ENCODE results near the gene SHISA8.

Gene SHISA8

GRCh38 chr22:41904450-41905410 is 10.1 kb downstream of the SHISA8 start:
- H3K36me3 Mint-ChIP-seq (ENCODE audit: insufficient read depth): peaks cover 30% of the 10 kb centered on the region
- H3K27ac Mint-ChIP-seq: peak overlapping the region in 1 of 2 donors; percentile 67
- peaks cover 10 to 22% of the 10 kb centered on the region in 2 donors for H3K4me1 Mint-ChIP-seq (ENCODE audit: low read depth in 2 of 2)
- ATAC-seq (replicated peaks) (no peak), DNase-seq (no peak)
- no peaks in the 10 kb centered on the region for H3K9me3 Mint-ChIP-seq
- H3K27me3 Mint-ChIP-seq: no peaks in the 10 kb centered on the region
- no peak overlapping the region for H3K4me3 Mint-ChIP-seq

DNA sequence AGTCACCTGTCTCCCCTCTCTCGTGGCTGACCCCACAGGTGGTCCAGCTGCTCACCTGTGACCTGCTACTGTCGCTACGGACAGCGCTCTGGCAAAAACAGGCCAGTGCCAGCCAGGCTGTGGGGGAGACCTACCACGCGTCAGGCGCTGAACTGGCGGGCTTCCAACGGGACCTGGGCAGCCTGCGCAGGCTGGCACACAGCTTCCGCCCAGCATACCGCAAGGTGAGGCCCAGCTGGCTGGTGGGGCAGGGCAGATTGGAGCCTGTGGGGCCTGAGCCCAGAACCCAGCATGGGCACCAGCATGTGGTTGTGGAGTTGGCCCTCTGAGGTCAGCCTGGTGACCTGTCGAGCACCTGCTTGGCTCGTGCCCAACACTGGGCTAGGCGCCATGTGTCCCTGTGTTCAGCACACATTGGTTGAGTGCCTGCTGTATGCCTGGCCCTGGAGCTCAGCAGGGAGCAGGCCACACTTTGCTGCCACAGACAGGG is 11.9 kb downstream of the SHISA8 start:
- peak overlapping the region in 1 of 2 donors; percentile 79 for H3K27ac Mint-ChIP-seq
- H3K36me3 Mint-ChIP-seq (ENCODE audit: insufficient read depth): peaks cover 23% of the 10 kb centered on the region
- H3K4me1 Mint-ChIP-seq (ENCODE audit: low read depth in 2 of 2): peaks cover 0 to 8% of the 10 kb centered on the region in 2 donors
- no peak for DNase-seq
- no peaks in the 10 kb centered on the region for H3K9me3 Mint-ChIP-seq
- ATAC-seq (replicated peaks): no peak
- no peak overlapping the region for H3K4me3 Mint-ChIP-seq
- H3K27me3 Mint-ChIP-seq: no peaks in the 10 kb centered on the region

DNA sequence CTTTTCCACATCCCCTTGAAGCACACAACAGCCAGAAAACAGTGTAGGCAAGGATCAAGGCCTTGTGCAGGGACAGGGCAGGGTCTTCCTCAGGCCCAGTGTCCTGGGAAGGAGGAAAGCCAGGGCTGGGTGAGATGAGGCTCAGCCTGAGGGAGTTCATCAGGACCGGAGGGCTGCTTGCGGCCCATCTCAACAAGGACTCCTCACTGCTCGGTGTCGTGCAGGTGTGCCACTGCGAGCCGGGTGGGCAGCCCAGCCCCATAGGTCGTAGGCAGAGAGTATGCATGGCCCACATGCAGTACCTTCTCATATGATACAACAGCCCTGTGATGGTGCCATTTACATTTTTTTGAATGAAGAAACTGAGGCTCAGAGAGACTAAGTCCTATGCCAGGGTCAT is 12.9 kb downstream of the SHISA8 start:
- ATAC-seq (replicated peaks): no peak
- no peak overlapping the region for H3K4me3 Mint-ChIP-seq
- H3K9me3 Mint-ChIP-seq: no peaks in the 10 kb centered on the region
- peaks cover 29% of the 10 kb centered on the region for H3K36me3 Mint-ChIP-seq (ENCODE audit: insufficient read depth)
- DNase-seq: no peak
- H3K27me3 Mint-ChIP-seq: no peaks in the 10 kb centered on the region
- peaks cover 0 to 8% of the 10 kb centered on the region in 2 donors for H3K4me1 Mint-ChIP-seq (ENCODE audit: low read depth in 2 of 2)
- peak overlapping the region in 1 of 2 donors; percentile 79 for H3K27ac Mint-ChIP-seq

GRCh38 chr22:41900652-41901312 is 14.1 kb downstream of the SHISA8 start:
- Mint-ChIP-seq H3K36me3 (ENCODE audit: insufficient read depth) (peaks cover 33% of the 10 kb centered on the region), H3K9me3 (no peaks in the 10 kb centered on the region), H3K27me3 (no peaks in the 10 kb centered on the region), H3K4me3 (no peak overlapping the region), H3K4me1 (ENCODE audit: low read depth in 2 of 2) (peaks cover 0 to 11% of the 10 kb centered on the region in 2 donors), H3K27ac (no peak overlapping the region)
- ATAC-seq (replicated peaks) (no peak), DNase-seq (no peak)

- peaks cover 0 to 11% of the 10 kb centered on the region in 2 donors for H3K4me1 Mint-ChIP-seq (ENCODE audit: low read depth in 2 of 2)
- H3K36me3 Mint-ChIP-seq (ENCODE audit: insufficient read depth): peaks cover 38% of the 10 kb centered on the region
- no peak overlapping the region for H3K27ac Mint-ChIP-seq
- ATAC-seq (replicated peaks) (no peak), DNase-seq (no peak)
- H3K4me3 Mint-ChIP-seq: no peak overlapping the region
- no peaks in the 10 kb centered on the region for H3K27me3 Mint-ChIP-seq
- no peaks in the 10 kb centered on the region for H3K9me3 Mint-ChIP-seq
Measured at GRCh38 chr22:41899992-41900651, 14.8 kb downstream of the SHISA8 start.

DNA sequence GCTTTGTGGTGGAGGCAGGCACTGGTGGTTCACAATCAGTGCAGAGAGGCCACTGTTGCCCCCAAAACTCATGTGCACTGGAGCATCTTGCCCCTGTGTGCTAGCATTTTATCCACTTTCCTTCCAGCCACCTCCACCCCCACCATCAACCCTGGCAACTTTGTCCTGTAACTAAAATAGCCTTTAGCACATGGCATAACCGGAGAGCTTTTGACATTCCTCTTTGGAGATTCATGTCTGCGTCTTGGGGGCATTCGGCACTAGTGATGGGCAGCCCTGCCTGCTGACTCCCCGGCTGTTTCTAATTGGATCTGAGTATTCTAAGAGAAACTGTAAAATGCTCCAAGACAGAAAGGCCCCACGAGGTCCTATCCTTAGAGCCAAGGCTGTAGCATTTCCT is 15.8 kb downstream of the SHISA8 start:
- Mint-ChIP-seq H3K27ac (no peak overlapping the region), H3K36me3 (ENCODE audit: insufficient read depth) (peaks cover 45% of the 10 kb centered on the region), H3K27me3 (no peaks in the 10 kb centered on the region), H3K9me3 (no peaks in the 10 kb centered on the region), H3K4me1 (ENCODE audit: low read depth in 2 of 2) (peaks cover 0 to 11% of the 10 kb centered on the region in 2 donors), H3K4me3 (no peak overlapping the region)
- no peak for DNase-seq
- no peak for ATAC-seq (replicated peaks)

- no peak overlapping the region for H3K27ac Mint-ChIP-seq
- DNase-seq (no peak), ATAC-seq (replicated peaks) (no peak)
- peaks cover 49% of the 10 kb centered on the region for H3K36me3 Mint-ChIP-seq (ENCODE audit: insufficient read depth)
- no peaks in the 10 kb centered on the region for H3K9me3 Mint-ChIP-seq
- no peaks in the 10 kb centered on the region for H3K27me3 Mint-ChIP-seq
- peaks cover 0 to 11% of the 10 kb centered on the region in 2 donors for H3K4me1 Mint-ChIP-seq (ENCODE audit: low read depth in 2 of 2)
- H3K4me3 Mint-ChIP-seq: no peak overlapping the region
Measured at GRCh38 chr22:41898645-41899044, 16.2 kb downstream of the SHISA8 start.

GRCh38 chr22:41893591-41894375 is 21.1 kb downstream of the SHISA8 start:
- DNase-seq (no peak), ATAC-seq (replicated peaks) (no peak)
- Mint-ChIP-seq H3K4me3 (no peak overlapping the region), H3K4me1 (ENCODE audit: low read depth in 2 of 2) (peaks cover 0 to 11% of the 10 kb centered on the region in 2 donors), H3K27ac (peak overlapping the region in 1 of 2 donors; percentile 88), H3K9me3 (no peaks in the 10 kb centered on the region), H3K27me3 (no peaks in the 10 kb centered on the region), H3K36me3 (ENCODE audit: insufficient read depth) (peaks cover 70% of the 10 kb centered on the region)

GRCh38 chr22:41892721-41893120 is 22.2 kb downstream of the SHISA8 start:
- H3K36me3 Mint-ChIP-seq (ENCODE audit: insufficient read depth): peaks cover 73% of the 10 kb centered on the region
- peak overlapping the region in 1 of 2 donors; percentile 88 for H3K27ac Mint-ChIP-seq
- ATAC-seq (replicated peaks) (no peak), DNase-seq (no peak)
- H3K27me3 Mint-ChIP-seq: no peaks in the 10 kb centered on the region
- H3K4me1 Mint-ChIP-seq (ENCODE audit: low read depth in 2 of 2): peaks cover 0 to 11% of the 10 kb centered on the region in 2 donors
- H3K9me3 Mint-ChIP-seq: no peaks in the 10 kb centered on the region
- H3K4me3 Mint-ChIP-seq: peak overlapping the region in 1 of 2 donors; percentile 42

DNA sequence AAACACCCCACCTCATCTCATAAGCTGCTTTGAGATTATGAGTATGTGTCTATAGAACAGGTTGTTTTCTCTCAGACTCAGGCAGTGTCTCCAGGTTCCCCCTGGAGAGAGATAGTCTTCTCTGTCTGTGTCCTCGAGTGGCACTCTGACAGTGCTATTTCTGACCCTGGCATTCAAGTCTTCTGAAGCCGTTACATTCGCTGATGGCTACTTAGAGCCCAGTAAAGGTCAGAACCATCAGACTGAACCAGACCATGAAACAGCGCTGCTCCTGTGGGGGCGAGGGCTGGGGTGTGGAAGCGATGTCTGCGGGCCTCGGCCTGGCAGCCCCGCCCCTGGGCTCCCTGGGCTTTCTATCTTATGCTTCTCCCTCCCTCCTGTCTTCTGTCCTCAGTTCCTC is 23.5 kb downstream of the SHISA8 start:
- H3K9me3 Mint-ChIP-seq: no peaks in the 10 kb centered on the region
- H3K27me3 Mint-ChIP-seq: no peaks in the 10 kb centered on the region
- no peak for ATAC-seq (replicated peaks)
- no peak overlapping the region for H3K4me3 Mint-ChIP-seq
- H3K36me3 Mint-ChIP-seq (ENCODE audit: insufficient read depth): peaks cover 72% of the 10 kb centered on the region
- no peak for DNase-seq
- H3K4me1 Mint-ChIP-seq (ENCODE audit: low read depth in 2 of 2): peaks cover 0 to under 1% of the 10 kb centered on the region in 2 donors
- peak overlapping the region in 1 of 2 donors; percentile 8 for H3K27ac Mint-ChIP-seq

DNA sequence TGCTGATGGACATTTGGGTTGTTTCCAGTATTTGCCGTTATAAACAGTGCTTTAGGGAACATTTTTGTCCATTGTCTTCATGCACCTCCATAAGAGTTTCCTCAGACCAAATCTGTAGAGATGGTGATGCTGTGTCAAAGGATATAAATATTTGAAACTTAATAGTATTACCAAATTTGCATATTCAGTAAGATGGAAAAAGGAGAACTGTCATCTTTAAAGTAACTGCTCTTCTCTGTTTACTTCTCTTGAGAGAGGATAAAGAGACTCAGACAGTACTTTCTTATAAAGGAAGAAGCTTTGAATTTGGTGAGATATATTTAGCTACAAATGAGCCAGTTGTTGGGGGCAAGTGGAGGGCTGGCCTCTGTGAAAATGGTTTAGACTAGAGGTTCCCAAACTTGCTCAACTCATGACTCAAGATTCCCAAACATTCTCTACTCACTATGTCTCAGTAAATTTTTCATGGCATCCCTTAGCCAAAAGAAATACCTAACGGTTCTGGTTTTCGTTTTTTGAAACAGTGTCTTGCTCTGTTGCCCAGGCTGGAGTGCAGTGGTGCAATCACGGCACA is 26.2 kb downstream of the SHISA8 start:
- Mint-ChIP-seq H3K27ac (no peak overlapping the region), H3K27me3 (no peaks in the 10 kb centered on the region), H3K4me3 (no peak overlapping the region), H3K9me3 (no peaks in the 10 kb centered on the region), H3K4me1 (ENCODE audit: low read depth in 2 of 2) (peaks cover 0 to 1% of the 10 kb centered on the region in 2 donors), H3K36me3 (ENCODE audit: insufficient read depth) (peaks cover 66% of the 10 kb centered on the region)
- ATAC-seq (replicated peaks): no peak
- no peak for DNase-seq

DNA sequence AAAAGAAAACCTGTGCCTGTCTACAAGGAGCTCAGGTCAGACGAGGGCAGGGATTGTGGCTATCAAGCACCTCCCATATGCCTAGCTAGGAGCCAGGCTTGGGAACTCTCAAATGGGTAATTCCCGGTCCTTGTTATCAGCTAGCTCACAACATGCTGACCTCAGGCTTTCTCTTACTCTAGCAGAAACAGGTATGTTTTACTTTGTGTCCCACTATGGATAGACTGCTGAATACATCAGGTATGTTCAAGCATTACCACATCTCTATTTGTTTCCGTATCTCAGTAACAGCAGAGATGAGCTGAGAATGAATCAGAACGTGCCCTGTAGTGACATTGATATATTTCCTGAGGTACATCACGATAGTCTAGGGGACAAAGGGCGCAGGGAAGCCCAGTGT is 29.4 kb downstream of the SHISA8 start:
- DNase-seq (no peak), ATAC-seq (replicated peaks) (no peak)
- no peaks in the 10 kb centered on the region for H3K9me3 Mint-ChIP-seq
- H3K27me3 Mint-ChIP-seq: no peaks in the 10 kb centered on the region
- peaks cover 55% of the 10 kb centered on the region for H3K36me3 Mint-ChIP-seq (ENCODE audit: insufficient read depth)
- H3K4me3 Mint-ChIP-seq: no peak overlapping the region
- H3K4me1 Mint-ChIP-seq (ENCODE audit: low read depth in 2 of 2): peaks cover 0 to 1% of the 10 kb centered on the region in 2 donors
- H3K27ac Mint-ChIP-seq: peak overlapping the region in 1 of 2 donors; percentile 73
